Activated CD4-positive, alpha-beta T cell treated with anti-CD3 and anti-CD28 coated beads, Interleukin-2, amount 10 ng/mL, durations not matched to agents 24 days and 14 days (primary cell): ENCODE measurements around the gene NARS2. TPM values are rescaled to one million over a fixed set of nuclear protein-coding genes. Genes with fewer than 3 reads are reported as not detected.

Experiments used
- DNase-seq: peaks from one replicate; pipeline ENCODE4 v3.0.0; 2022
- H3K27ac Mint-ChIP-seq: one replicate; pipeline ENCODE4 v1.8.0; 2022; ENCODE audit warnings: mild to moderate bottlenecking, mixed read lengths
- H3K27me3 Mint-ChIP-seq: one replicate; pipeline ENCODE4 v1.8.0; 2022; ENCODE audit warnings: mixed read lengths
- H3K36me3 Mint-ChIP-seq: one replicate; pipeline ENCODE4 v1.8.0; 2022; ENCODE audit warnings: low read depth, mild to moderate bottlenecking, mixed read lengths
- H3K4me1 Mint-ChIP-seq: one replicate; pipeline ENCODE4 v1.8.0; 2021; ENCODE audit warnings: mixed read lengths
- H3K4me3 Mint-ChIP-seq: one replicate; pipeline ENCODE4 v1.8.0; 2022; ENCODE audit warnings: mild to moderate bottlenecking, moderate library complexity, mixed read lengths
- H3K9me3 Mint-ChIP-seq: one replicate; pipeline ENCODE4 v1.8.0; 2021; ENCODE audit warnings: mixed read lengths
- intact Hi-C: fragments of 100-400 bp; cut with micrococcal nuclease; formaldehyde crosslinking; loops from one replicate; pipeline ENCODE4 v1.15.1; 2023
- total RNA-seq: library from RNA; stranded (reverse); gene quantifications from 2 replicates; pipeline ENCODE4 v1.2.3, GENCODE V29; 2022

NARS2 gene
- total RNA-seq, 1 donor from 2014 or later, result 38.0 TPM

DNA sequence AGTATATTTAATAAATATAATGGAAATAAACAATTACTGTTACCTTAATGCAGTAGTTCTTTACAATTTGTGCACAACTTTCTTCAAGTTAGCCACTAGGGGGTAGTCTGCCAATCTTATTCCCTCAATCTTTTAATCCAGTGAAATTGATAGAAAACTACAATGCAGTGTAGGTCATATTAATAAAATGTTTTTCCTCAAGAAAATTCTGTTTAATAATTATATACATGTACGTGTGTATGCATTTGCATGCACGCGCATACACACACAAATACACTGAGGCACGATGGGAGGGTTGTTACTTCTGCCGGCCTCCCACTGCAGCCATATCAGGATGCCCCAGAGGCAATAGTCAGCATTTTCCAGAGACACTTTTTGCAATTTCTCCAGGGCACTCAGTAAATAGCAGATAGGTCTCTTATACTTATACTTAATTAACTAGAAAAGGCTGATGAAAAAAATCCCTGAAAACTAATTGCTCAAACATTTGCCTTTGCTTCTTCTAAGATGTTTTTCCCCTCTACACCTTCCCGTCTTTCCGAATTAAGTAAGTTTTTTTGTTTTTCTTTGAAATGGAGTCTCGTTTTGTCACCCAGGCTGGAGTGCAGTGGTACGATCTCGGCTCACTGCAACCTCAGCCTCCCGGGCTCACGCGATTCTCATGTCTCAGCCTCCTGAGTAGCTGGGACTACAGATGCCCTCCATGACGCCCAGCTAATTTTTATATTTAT is 160.2 kb downstream of the NARS2 start:
- H3K27ac Mint-ChIP-seq, result no peak overlapping the region
- peaks cover 28% of the 10 kb centered on the region for H3K36me3 Mint-ChIP-seq
- peaks cover 8% of the 10 kb centered on the region for H3K9me3 Mint-ChIP-seq
- peaks cover 10% of the 10 kb centered on the region for H3K27me3 Mint-ChIP-seq
- H3K4me3 Mint-ChIP-seq, result no peak overlapping the region
- intact Hi-C loops, result loop anchor here (5.0 to 10.0 kb wide), 4 partner anchors 62 to 277 kb away; partner anchors contain the start of gene ALG8
- peaks cover 44% of the 10 kb centered on the region for H3K4me1 Mint-ChIP-seq
- no peak for DNase-seq

DNA sequence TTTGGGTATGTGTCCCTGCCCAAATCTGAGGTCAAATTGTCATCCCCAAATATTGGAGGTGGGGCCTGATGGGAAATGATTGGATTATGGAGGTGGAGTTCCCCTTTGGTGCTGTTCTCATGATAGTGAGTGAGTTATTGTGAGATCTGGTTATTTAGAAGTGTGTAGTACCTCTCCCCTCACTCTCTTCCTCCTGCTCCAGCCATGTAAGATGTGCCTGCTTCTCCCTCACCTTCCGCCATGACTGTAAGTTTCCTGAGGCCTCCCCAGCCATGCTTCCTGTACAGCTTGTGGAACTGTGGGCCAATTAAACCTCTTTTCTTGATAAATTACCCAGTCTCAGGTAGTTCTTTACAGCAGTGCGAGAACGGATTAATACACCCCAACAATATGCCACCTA is 166.0 kb downstream of the NARS2 start:
- intact Hi-C loops, result no loop called here
- Mint-ChIP-seq H3K4me3 (no peak overlapping the region), H3K9me3 (peaks cover 14% of the 10 kb centered on the region), H3K36me3 (peaks cover 60% of the 10 kb centered on the region), H3K27ac (no peak overlapping the region), H3K27me3 (no peaks in the 10 kb centered on the region), H3K4me1 (peaks cover 25% of the 10 kb centered on the region)
- no peak for DNase-seq

DNA sequence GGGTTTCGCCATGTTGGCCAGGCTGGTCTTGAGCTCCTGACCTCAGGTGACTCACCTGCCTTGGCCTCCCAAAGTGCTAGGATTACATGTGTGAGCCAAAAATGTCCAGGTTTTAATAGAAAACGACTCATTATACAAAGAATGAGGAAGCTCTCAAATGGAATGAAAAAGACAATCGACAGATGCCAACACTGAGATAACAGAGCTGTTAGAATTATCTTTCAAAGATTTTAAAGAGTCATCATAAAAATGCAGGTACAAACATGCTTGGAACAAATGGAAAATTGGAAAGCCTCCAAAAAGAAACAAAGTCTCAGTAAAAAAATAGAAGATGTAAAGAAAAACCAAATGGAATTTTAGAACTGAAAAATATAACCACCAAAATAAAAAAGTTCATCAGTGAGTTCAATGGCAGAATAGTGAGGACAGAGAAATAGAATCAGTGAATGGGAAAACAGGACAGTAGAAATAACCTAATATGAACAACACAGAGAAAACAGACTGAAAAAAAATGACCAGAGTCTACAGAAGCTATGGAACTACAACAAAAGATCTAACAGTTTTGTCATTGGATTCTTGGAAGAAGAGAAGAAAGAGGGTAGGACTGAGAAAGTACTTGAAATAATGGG is 168.0 kb downstream of the NARS2 start:
- Mint-ChIP-seq H3K36me3 (peaks cover 49% of the 10 kb centered on the region), H3K4me3 (no peak overlapping the region), H3K27me3 (no peaks in the 10 kb centered on the region), H3K9me3 (peaks cover 14% of the 10 kb centered on the region), H3K27ac (no peak overlapping the region), H3K4me1 (peaks cover 18% of the 10 kb centered on the region)
- no peak for DNase-seq
- intact Hi-C loops, result no loop called here

DNA sequence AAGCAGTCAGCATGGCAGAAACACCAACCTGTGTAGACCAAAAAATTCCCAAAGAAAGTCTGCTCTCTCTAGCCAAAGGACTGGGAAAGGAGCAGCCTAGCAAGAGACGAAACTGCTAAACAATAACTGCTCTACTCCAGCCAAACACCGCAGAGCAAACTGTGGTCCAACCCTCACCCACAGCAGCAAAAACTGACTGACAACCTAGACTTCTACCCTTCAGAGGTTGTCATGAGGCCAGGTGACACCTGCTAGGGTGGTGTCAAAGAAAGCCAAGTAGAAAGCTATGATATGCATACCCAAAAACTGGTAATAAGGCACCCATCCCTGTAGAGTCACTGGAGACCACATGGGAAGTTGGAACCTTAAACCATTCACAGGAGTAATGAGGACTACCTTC is 168.9 kb downstream of the NARS2 start:
- H3K4me1 Mint-ChIP-seq, result peaks cover 18% of the 10 kb centered on the region
- no peak overlapping the region for H3K4me3 Mint-ChIP-seq
- peaks cover 10% of the 10 kb centered on the region for H3K9me3 Mint-ChIP-seq
- no peaks in the 10 kb centered on the region for H3K27me3 Mint-ChIP-seq
- intact Hi-C loops, result no loop called here
- peaks cover 48% of the 10 kb centered on the region for H3K36me3 Mint-ChIP-seq
- DNase-seq, result no peak
- no peak overlapping the region for H3K27ac Mint-ChIP-seq

DNA sequence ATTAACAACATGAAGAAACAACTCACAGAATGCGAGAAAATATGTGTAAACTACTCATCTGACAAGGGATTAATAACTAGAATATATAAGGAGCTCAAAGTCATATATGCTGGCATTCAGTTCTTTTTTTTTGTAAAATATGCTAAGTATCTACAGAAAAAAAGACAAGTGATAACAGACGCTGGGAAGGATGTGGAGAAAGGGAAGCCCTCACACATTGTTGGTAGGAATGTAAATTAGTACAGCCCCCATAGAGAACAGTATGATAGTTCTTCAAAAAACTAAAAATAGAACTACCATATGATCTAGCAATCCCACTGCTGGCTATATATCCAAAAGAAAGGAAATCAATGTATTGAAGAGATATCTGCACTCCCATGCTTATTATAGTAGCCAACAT is 170.9 kb downstream of the NARS2 start:
- no peak overlapping the region for H3K4me3 Mint-ChIP-seq
- peaks cover 21% of the 10 kb centered on the region for H3K4me1 Mint-ChIP-seq
- no peak for DNase-seq
- peaks cover 3% of the 10 kb centered on the region for H3K9me3 Mint-ChIP-seq
- no peak overlapping the region for H3K27ac Mint-ChIP-seq
- intact Hi-C loops, result no loop called here
- peaks cover 37% of the 10 kb centered on the region for H3K36me3 Mint-ChIP-seq
- no peaks in the 10 kb centered on the region for H3K27me3 Mint-ChIP-seq

DNA sequence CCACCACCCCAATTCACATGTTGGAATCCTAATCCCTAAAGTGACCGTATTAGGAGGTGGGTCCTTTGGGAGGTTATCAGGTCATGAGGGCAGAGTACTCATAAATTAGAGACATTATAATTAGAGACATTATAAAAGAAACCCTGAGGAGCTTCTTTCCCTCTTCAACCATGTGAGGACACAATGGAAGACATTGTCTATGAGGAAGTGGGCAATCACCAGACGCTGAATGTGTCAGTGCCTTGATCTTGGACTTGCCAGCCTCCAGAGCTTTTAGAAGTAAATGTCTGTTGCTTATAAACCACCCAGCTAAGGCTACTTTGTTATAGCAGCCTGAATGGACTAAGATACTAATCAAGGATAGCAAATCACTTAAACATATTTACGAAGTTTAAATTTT is 171.8 kb downstream of the NARS2 start:
- Mint-ChIP-seq H3K27ac (no peak overlapping the region), H3K36me3 (peaks cover 30% of the 10 kb centered on the region), H3K4me1 (peaks cover 22% of the 10 kb centered on the region), H3K27me3 (no peaks in the 10 kb centered on the region), H3K4me3 (no peak overlapping the region), H3K9me3 (no peaks in the 10 kb centered on the region)
- DNase-seq, result no peak
- intact Hi-C loops, result no loop called here

DNA sequence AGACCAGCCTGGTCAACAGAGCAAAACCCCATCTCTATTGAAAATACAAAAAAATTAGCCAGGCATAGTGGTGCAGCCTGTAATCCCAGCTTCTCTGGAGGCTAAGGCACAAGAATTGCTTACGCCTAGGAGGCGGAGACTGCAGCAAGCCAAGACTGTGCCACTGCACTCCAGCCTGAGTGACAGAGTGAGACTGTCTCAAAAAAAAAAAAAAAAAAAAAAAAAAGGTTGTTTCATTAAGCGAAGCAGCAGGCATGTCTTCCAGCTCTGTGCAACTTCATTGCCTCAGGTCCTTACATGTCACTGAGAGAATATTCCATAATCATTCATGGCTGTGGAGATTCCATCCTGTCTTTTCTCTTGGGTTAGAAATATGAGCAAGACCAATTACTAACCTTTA is 174.0 kb downstream of the NARS2 start:
- Mint-ChIP-seq H3K4me1 (peaks cover 20% of the 10 kb centered on the region), H3K4me3 (no peak overlapping the region), H3K27ac (no peak overlapping the region), H3K27me3 (no peaks in the 10 kb centered on the region), H3K9me3 (no peaks in the 10 kb centered on the region), H3K36me3 (peaks cover 14% of the 10 kb centered on the region)
- intact Hi-C loops, result no loop called here
- DNase-seq, result no peak

DNA sequence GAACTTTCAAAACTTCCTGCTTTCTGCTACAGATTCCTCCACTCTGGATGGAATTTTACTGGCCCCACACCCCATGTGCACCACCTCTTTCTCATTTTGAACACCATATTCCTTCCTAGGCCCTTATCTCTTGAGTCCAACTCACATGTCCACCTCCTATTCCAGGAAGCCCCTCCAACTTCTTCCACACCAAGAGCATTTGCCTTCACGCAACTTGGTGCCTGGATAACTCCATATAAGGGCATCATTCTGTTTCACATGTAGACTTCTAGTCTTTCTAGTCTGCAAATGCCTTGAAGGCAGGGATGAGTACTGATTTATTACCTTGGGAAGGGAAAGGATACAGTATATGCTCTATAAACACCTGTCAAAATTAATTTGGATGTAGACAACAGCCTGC is 174.5 kb downstream of the NARS2 start:
- Mint-ChIP-seq H3K27ac (no peak overlapping the region), H3K27me3 (no peaks in the 10 kb centered on the region), H3K4me1 (peaks cover 22% of the 10 kb centered on the region), H3K36me3 (peaks cover 12% of the 10 kb centered on the region), H3K4me3 (no peak overlapping the region), H3K9me3 (no peaks in the 10 kb centered on the region)
- intact Hi-C loops, result no loop called here
- DNase-seq, result no peak

DNA sequence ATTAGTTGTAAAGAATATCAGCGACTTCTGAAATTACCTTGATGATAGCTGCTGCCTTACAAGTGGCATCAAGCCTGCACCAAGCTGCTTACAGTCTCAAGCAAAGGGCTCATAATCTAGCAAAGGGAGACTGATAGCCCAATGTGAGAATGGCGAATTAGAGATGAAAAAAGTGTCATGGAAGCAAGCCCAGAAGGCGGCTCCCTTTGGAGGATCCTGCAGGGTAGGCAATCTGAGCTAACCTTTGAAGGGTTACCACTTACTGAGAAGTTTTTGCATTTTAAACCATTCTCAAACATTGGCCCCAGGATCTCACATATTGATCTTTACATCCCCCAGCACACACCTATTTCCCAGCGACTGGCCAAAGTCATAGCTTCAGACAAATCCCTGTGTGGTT is 175.5 kb downstream of the NARS2 start:
- Mint-ChIP-seq H3K36me3 (peaks cover 10% of the 10 kb centered on the region), H3K4me3 (no peak overlapping the region), H3K4me1 (peaks cover 24% of the 10 kb centered on the region), H3K27me3 (no peaks in the 10 kb centered on the region), H3K27ac (no peak overlapping the region), H3K9me3 (no peaks in the 10 kb centered on the region)
- intact Hi-C loops, result no loop called here
- no peak for DNase-seq

DNA sequence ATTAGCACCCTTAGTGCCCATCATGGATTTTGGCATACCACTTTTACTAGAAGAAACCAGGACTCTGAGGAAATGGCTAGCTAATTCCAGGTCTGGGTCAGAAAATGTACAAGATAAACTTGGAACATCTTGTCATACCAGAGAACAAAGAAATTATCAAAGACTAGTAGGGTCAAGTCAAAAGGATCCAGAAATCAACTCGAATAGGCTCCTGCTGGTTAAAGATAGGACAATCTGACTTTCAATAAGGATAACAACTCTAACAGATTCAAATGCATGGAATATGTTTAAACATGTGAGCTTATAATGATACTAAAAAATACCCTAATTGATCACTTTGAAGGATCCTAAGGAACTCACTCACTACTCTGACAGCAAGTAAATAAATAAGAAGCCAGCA is 175.9 kb downstream of the NARS2 start:
- Mint-ChIP-seq H3K36me3 (peaks cover 10% of the 10 kb centered on the region), H3K27ac (no peak overlapping the region), H3K27me3 (no peaks in the 10 kb centered on the region), H3K4me3 (no peak overlapping the region), H3K4me1 (peaks cover 26% of the 10 kb centered on the region), H3K9me3 (no peaks in the 10 kb centered on the region)
- no peak for DNase-seq
- intact Hi-C loops, result no loop called here

DNA sequence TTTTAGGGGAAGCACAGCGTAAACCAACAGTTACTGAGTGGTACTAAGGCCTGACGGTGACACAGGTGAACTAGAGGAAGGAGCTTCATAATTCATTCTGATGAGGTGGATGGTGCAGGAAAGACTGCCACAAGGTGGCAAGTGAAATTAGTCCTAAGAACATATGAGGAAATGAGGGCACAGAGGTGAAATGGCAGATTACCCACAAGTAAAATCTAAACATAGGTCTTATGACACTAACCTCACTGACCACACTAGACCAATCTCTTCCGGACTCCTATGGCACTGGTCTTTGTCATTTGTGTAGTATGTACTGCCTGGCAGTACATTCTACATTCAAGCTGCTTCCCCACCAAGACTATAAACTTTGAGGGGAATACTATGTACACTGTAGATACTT is 177.3 kb downstream of the NARS2 start:
- Mint-ChIP-seq H3K9me3 (no peaks in the 10 kb centered on the region), H3K36me3 (peaks cover 12% of the 10 kb centered on the region), H3K27me3 (no peaks in the 10 kb centered on the region), H3K27ac (no peak overlapping the region), H3K4me3 (no peak overlapping the region), H3K4me1 (peaks cover 36% of the 10 kb centered on the region)
- peak; percentile 67 for DNase-seq
- intact Hi-C loops, result no loop called here

DNA sequence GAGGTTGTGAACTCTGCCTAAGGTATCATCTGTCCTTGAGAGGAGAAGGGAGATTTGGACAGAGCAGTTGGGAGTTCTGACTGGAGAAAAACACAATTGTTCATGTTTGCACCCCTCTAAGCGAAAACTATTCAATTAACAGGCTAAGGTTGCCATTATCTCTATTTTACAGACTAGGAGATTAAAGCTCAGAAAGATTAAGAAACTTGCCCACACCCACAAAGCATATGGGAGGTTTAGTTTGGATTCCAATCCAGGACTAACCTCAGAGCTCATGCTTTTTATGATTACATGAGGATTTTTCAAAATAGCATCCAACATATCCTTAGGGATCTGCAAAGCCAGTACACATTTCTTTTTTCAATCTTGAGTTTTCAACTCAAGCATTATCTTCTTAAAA is 179.1 kb downstream of the NARS2 start:
- peaks cover 34% of the 10 kb centered on the region for H3K4me1 Mint-ChIP-seq
- H3K4me3 Mint-ChIP-seq, result no peak overlapping the region
- no peak overlapping the region for H3K27ac Mint-ChIP-seq
- H3K27me3 Mint-ChIP-seq, result no peaks in the 10 kb centered on the region
- no peak for DNase-seq
- peaks cover 3% of the 10 kb centered on the region for H3K9me3 Mint-ChIP-seq
- H3K36me3 Mint-ChIP-seq, result peaks cover 14% of the 10 kb centered on the region
- intact Hi-C loops, result no loop called here

DNA sequence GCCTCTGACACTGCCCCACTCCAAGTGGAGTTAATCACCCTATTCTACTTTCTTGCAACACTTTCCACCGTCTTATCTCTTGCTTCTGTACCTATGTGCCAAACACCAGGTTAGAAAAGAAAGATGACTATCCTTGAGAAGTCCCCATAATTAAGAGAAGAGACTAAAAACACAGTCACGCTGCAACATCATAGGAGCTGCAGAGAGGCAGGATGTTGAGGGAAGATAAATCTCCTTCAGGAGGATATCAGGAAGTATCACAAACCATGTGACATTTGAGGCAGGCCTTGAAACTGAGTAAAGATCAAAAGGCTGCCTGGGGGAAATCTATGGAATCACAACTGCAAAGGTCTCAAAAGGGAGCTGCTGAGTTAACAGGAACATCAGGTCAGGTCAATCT is 181.8 kb downstream of the NARS2 start:
- Mint-ChIP-seq H3K27me3 (no peaks in the 10 kb centered on the region), H3K36me3 (peaks cover 25% of the 10 kb centered on the region), H3K4me3 (no peak overlapping the region), H3K9me3 (peaks cover 7% of the 10 kb centered on the region), H3K27ac (peak overlapping the region; percentile 9), H3K4me1 (peaks cover 29% of the 10 kb centered on the region)
- DNase-seq, result no peak
- intact Hi-C loops, result loop anchor here (5.0 kb wide), 1 partner anchor 46 kb away; no protein-coding TSS in a partner anchor

DNA sequence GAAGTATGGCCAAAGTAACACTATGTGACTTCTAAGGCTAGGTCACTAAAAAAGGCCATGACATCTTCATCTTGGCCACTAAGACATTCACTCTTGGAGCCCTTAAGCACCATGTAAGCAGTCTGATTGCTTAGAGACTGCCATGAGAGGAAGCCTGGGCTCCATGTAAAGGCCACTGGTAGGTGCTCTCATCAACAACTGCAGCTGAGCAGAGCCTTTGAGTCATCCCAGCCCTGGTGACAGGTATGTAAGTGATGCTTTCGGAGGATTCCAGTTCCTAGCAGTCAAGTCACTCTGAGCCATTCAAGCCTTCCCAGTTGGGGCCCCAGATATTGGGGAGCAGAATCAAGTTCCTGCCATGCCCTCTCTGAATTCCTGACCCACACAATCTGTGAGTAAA is 183.2 kb downstream of the NARS2 start:
- Mint-ChIP-seq H3K4me1 (peaks cover 26% of the 10 kb centered on the region), H3K4me3 (no peak overlapping the region), H3K9me3 (peaks cover 12% of the 10 kb centered on the region), H3K36me3 (peaks cover 33% of the 10 kb centered on the region), H3K27ac (no peak overlapping the region), H3K27me3 (no peaks in the 10 kb centered on the region)
- DNase-seq, result no peak
- intact Hi-C loops, result loop anchor here (5.0 kb wide), 1 partner anchor 44 kb away; no protein-coding TSS in a partner anchor
